NCI-H128 (cell line): Measurements from ENCODE around the gene IL1R1.

ENCODE experiments used
- DNase-seq: peaks from one replicate; lab custom pipeline; 2025; ENCODE audit not compliant: unreplicated experiment; lab: John Stamatoyannopoulos, UW

The IL1R1 gene

DNA sequence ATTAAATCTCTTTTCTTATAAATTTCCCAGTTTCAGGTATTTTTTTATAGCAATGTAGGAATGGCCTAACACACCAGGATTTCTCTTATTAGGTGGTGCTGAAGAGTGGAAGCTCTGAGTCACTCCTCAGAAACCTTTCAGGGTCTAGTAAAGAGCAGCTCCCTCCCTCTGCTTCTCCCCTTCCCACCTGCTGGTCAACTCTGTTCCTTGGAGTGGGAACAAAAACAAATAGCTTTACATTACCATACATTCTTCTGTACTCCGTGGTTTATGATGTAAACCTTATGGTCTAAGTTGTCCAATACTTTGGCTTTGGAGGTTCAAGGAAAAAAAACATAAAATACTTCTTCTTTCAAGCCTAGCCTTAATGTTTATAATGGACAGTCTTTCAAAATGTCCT is 2.7 kb upstream of the IL1R1 start:
- DNase-seq: no peak

DNA sequence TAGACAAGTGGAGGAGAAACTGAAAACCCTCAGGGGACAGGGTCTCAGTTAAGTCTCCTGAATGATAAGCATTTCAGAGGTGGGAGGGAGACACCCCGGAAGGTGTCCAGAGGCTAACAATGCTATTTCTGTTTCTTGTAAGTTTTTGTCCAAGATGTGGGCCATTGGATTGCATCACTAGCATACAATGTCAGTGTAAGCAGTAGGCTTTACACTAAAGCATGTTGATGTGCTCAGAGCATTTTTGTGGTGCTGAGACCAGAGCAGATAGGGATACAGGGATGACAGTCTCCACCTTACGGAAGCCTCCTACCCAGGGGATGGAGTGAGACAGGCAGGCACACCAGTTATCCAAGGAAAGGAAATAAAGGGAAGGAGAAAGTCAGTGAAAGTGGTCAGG is 2.2 kb upstream of the IL1R1 start:
- DNase-seq: no peak

DNA sequence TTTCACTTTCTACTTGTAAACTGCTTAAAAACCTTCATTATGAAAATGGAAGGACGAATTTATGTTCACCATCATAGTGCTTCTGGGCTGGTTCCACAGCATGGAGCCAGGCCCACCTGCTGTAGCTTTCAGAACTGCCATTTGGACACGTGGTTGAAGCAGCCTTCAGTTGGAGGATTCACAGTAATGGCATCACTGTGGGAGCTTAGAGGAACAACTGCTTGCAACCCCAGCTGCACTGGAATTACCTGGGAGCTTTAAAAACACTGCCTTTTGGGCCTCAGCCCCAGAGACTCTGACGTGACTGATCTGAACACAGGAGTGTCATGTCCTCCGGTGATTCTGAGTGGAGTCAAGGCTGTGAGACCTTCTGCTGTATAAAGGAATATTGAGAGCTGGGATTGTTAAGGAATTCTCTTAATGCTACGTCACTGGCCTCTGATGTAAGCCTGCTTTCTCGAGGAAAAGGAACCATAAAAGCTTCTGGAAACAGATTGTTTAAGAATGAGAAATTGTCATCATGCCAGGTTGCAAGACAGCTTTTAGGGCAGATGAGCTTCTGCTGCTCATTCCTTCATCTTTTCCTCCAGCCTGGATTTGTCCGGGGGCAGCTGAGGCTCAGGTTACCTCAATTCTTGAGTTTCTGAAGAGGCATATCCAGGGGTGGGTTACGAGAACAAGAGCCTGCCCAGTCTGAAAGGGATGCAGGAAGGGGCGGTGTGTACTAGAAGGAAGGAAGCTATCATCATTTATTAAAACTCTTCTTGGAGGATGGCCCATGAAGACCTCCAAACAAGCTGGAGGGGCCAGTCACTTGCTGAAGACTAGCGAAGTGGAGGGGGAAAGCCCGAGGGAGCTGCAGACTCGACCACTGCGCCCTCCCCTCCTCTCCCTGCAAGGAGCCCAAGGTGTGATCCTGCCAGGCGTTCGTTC is 1.3 kb upstream of the IL1R1 start:
- DNase-seq: no peak

DNA sequence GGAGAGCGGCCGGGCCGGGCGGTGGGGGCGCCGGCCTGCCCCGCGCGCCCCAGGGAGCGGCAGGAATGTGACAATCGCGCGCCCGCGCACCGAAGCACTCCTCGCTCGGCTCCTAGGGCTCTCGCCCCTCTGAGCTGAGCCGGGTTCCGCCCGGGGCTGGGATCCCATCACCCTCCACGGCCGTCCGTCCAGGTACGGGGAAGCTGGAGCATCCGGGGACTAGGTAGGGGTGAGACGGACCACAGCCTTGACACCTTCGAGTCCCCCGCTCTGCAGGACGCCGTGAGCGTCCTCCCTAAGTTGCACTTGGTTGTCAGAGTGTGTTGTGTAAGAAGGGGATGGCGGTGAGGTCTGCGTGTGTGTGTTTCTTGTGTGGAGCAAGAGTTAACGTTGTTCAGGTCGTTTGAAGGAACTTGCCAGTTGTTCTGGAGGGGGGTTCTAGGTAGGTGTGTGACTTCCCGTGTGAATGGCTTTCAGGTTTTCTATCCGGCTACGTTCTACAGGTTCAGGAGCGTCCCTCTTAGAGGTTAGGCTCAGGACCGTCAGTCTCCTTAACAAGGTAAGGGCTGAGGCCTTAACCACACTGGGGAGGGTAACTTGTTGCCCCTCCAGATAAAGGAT is 393 bp downstream of the IL1R1 start:
- DNase-seq: no peak

DNA sequence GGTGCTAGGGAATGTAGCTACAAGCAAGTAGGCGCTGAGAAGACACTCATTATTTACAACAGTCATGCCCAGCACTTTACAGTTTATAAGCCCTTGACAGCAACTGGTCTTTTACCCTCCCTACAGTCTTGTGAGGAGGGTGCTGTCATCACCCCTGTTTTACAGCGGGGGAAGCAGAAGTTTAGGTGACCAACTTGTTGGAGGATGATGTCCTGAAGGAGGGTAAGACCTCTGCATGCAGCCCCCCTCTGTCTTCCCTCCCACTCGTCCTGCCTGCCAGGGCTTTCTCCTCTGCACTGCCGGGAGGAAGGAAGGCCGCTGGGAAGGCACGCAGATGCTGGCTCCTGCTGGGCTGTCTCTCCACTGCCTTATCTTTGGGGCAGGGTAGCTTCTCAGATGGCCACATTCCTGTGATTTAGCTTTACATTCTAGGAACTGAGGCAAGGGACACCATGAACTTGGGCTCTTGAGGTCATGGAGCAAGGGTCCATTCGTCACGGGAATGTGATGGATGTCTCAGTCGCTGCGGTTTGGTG is 972 bp downstream of the IL1R1 start:
- no peak for DNase-seq

DNA sequence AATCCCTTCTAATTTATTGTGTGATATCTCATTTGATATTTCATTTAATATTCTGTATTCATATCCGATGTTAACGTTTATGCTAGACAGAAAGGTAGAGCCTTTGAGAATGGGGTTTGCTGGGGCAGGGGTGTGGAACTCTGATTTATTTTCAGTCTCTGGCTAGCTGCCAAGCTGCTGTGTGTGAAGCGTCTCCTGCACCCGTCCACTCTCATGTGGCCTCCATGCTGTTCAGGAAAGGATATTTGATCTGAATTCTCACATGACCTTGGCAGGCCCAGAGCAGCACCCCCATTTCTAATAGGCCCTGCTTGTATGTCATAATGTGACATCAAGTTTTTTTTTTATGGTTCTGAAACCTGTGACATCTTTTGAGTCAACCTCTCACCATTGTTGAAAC is 1.6 kb downstream of the IL1R1 start:
- no peak for DNase-seq

DNA sequence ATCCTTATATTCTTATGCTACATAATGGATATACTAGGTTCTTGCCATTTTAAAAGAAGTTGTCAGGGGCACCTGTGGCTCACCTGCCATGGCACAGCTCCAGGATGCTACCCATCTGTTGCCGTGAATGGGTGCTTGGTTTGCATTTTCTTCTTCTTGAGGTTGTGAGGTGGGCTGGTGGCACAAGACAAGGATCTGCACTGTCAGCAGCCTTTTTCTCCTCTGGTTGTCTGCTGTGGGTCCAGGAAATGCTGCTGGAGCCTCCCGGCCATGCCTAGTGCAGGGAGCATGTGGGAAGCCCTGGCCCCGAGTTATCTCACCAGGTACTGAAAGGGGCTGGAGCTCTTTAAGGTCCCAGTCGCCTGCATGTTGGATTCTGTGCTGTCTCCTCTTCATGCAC is 2.6 kb downstream of the IL1R1 start:
- DNase-seq: no peak

DNA sequence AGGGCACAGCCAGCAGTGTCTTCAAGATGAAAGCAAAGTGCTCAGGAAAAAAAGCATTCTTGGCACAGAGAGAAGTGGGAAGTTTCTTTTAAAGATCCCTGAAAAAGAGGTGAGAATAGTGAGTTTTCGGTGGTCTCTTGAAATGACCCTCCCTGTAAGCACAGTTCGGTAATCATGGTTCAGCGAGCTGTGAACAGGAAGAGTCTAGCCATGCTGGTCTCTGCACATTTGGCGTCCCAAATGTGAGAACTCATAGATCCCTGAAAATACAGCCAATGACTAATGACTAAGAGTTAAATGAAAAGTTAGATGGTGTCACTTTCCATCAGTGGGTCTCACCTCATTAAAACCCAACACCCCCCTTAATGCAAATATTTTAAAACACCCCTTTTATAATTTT is 3.4 kb downstream of the IL1R1 start:
- no peak for DNase-seq

DNA sequence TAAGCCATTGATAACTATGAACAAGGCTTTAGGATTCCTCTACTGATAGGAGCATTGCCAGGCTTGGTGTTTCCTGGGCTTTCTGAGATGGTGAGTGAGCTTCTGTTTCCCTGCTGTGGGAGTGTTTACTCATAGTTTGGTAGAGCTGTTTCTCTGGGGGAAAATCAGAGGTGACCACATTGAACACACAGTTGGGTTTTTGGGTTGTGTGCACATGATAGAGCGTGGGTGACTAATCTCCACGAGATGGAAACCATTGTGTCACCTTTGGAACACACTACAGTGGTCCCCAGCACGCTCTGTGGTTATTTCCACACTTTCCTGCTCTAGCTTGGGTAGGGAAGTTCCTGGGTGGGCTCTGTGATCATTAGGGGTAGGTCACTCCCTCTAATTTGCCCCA is 5.4 kb downstream of the IL1R1 start:
- DNase-seq: no peak

DNA sequence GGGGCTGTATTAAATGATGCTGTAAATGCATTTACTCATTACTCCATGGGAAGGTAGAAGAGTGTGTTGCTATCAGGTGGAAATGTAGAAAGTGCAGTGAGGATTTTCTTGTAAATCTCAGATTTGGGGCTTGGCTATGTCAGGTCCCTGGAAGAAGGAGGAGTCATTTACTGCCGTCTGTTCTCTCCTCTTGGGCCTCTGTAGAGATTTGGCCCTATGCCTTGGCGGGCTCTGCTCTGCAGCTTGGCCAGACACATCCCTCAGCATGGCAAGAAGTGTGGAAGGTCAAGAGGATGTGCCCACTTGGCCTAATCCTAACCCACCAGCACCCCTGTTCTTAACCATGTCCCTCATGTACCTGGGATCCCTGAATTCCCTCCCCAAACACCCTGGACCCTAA is 6.7 kb downstream of the IL1R1 start:
- no peak for DNase-seq

DNA sequence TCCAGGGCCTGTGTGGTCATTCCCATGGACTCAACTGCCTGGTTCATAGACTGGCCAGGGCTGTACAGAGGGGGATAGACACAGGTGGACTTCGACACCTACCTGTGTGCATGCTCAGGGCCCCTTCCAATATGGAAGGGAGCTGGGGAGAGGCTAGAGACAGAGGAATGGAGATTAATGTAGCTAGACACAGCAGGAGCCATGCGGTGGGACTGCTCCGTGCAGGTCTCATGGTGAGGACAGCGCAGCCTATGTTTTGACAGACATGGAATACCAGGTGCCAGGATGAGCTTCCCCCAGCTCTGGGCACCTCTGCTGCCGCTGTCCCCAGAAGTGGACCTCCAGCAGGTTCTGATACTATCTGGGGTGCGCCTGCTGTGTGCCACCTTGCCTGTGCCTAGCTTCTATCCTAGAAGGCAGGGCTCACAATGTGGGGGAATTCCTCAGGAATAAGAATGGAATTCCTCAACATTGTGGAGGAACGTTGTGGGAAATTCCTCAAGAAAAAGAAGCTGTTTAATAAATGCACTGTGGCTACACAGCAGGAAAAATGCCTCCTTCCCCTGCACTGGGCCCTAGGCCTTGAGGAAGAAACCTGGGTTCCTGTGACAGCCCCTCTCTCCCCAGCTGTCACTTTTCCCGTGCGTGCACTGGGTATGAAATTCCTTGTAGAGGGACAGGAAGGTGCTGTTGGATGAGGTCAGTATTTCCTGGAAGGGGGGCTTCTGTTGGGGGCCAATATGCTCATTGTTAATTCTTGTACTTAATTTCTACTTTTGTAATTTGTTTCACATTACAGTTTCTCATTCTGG is 7.3 kb downstream of the IL1R1 start:
- DNase-seq: no peak

DNA sequence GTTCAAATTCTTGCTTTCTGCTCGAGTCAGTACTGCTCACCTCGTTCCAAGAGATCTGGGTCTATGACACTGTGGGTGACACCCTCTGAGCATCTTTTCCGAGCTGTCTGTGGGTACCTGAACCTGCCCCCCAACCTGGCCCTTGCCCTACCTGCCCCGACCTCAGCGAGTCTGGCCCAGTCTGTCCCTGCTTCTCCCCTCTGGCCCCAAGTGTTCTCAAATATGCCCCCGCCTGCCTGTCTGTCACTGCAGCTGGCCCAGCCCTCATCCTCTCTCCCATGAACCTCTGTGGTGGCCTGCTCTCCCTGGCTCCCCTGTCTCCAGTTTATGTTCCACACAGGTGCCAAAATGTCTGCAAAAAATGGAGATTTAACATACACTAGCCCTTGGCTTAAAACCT is 11.8 kb downstream of the IL1R1 start:
- no peak for DNase-seq

DNA sequence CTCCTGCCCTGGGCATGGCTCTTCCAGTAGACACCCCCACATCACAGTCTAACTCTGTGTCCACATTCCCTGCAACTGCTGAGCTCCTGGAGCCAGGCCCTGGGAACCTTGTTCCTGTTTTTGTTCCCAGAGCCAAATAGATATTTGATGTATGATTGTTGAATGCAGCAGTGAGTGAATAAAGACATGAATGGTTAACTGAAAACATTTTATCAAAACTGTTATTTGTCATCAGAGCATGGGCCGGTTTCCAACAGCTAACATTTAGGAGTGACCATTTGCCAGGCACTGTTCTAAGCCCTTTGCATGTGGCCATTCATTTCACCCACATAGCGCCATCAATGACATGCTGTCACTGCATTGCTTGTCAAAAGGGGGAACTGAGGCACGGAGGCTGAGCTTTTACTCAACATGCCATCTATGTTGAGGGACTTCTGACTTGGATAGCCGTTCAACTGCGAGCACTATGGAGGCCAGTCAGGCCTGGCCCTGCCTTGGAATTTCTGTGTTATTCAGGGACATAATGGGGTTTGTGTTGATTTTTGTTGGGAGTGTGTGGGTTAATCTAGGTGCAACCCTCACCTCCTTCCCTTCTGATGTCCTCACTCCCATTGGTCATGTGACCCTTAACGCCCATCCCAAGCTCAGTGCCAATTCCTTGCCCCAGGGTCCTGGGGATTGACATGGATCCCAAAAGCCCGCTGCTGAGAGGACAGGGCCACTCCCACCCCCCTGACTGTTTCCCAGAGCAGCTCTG is 12.6 kb downstream of the IL1R1 start:
- no peak for DNase-seq

DNA sequence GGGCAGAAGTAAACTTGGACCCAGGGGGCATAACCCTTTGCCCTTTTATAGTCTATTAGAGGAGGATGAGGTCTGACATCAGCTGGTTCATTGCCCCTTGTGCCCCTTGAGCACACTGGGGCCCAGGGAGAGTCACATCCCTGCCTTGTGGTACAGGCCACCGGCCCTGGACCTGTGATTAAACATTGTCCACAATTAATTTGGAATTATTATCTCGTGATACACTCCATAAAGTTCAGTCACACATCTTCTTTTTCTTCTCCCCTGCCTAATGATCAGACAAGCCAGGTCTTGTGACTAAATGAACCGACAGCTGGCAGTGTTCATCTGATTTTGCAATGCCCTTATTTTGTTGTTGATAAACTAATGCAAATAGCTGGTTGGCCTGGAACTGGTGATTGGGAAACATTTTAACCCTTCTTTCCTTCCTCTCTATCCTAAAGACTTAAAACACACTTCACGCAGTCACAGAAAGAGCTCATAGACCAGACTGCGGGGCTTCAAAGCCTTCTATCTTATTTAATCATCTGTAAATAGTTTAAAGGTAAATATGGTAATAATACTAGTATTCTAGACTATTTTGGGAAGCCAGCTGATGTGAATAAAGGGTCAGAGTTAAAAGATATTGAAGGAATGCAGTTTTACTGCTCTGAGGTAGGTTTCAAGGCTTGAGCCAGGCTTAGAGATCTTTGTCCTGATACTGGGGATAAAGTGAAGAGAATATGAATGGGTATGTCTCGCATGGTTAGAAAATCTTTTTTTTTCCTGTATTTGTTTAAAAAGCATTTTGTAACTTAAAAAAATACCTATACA is 13.4 kb downstream of the IL1R1 start:
- DNase-seq: no peak

DNA sequence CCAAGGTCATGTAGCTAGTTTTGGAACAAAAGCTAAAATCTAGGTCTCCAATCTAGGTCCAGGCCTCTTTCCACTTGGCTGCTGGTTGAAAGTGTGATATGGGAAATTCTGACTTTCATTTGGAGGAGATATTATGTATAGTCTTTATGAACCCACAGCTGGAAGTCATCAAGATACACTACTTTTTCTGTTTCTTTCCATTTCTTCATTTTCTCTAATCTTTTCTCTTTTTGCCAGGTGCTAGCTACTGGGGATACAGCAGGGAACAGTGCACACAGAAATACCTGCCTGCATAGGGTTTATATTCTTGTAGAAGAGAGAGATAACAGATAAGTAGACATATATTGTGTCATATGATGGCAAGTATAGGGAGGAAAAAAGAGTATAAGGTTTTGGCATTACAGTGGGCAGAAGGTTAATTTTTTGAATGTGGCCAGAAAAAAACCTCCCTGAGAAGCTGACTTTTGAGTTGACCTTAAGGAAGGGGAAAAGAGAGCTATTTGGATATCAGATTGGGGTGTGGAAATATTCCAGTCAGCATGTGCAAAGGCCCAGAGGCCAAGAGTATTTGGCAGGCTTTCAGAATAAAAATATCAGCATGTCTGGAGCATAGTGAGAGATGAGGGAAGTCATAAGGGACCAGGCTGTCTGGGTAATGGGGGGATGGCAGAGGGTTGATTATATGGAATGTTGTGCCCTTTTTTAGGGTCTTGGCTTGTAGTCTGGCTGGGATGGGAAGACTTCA is 15.6 kb downstream of the IL1R1 start:
- DNase-seq: no peak

DNA sequence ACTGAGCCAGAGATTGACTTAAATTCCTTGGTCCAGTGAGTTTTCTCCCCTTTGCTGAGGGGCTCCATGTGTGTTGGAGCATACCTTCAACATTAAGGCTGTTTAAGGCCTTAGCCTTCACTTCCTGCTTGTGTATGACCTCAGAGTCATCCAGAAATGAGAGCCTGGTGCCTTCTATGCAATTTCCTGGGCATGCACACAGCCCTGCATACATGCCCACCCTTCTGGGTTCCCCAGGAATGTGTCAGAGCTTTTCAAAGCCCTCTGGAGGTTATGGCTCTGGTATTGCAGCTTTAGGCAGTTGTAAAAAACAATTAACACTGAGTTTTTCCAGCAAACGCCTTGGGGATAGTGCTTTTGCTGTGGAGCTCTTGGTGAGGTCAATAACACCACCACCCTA is 16.7 kb downstream of the IL1R1 start:
- no peak for DNase-seq

DNA sequence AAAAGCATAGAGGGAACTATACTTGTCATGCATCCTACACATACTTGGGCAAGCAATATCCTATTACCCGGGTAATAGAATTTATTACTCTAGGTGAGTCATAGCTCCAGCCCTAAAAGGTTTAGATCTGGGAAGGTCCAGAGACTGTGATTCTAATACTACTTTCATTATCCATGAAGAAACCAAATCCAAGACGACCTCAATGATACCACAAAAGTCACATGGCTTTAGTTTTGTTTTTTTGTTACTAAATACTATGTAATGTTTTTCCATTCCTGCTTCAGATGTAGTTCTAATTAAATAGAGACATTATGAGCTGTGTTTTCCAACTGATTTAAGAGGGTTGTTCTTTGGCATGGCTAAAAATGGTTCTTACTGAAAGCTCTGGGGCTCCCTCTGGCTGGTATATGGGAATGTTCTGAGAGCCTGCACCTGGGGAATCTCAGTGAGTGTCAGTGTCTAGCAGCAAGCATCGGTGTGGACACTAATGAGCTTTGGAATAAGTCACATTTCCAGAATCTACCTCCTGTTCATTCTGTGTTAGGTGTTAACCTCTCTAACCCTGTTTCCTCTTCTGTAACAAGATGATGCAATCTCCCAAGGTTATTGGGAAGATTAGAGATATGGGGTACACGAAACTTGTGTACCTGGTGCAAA is 23.8 kb downstream of the IL1R1 start:
- DNase-seq: no peak

DNA sequence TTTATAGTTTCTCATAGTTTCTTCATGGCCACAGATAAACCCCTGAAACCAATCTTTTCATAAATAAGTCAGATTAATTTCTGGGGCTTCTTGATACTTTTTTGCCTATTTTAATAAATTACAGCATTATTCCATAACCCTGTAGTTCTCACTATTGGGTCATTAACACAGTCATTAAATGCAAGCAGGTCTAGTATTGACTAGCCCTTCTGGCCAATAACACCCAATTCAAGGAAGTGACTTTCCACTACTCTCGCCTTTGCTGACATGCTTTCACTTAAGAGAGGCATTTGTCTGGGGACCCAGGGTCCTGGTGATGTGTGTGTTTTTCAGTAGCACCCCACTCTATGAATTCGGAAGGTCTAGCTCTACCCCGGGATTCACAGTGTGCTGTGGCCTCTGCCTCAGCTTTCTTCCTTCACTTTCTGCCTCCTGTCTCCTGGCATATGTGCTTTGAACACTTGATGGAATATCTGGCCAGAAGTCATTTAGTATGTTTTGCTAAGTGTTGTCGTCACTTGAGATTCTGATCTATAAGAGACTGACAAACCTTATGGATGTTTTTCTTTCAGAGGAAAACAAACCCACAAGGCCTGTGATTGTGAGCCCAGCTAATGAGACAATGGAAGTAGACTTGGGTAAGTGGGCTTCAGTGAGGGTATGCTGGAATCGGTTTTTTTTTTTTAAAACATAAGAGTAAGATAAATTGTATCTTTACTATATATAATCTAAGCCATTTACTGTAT is 25.7 kb downstream of the IL1R1 start:
- DNase-seq: no peak
